GM18526 (cell line): Measurements from ENCODE around the gene RBMS1.

Source experiments
- POLR2A ChIP-seq: IDR thresholded peaks from 3 replicates; pipeline ENCODE4 v1.6.1; 2011; ENCODE audit not compliant: insufficient read length; ENCODE audit errors: extremely low read depth

Gene RBMS1

GRCh38 chr2:160479269-160479668 is 14.3 kb downstream of the RBMS1 start:
- no peak for TF ChIP-seq POLR2A

GRCh38 chr2:160478660-160479059 is 14.9 kb downstream of the RBMS1 start:
- TF ChIP-seq POLR2A = no peak

GRCh38 chr2:160477032-160477431 is 16.6 kb downstream of the RBMS1 start:
- TF ChIP-seq POLR2A = no peak

GRCh38 chr2:160474891-160475787 is 18.5 kb downstream of the RBMS1 start:
- TF ChIP-seq POLR2A = no peak

- no peak for TF ChIP-seq POLR2A
Measured at GRCh38 chr2:160474319-160474645, 19.3 kb downstream of the RBMS1 start.

- no peak for TF ChIP-seq POLR2A
Measured at GRCh38 chr2:160473468-160474318, 19.9 kb downstream of the RBMS1 start.

GRCh38 chr2:160472839-160473251 is 20.8 kb downstream of the RBMS1 start:
- TF ChIP-seq POLR2A = no peak

- no peak for TF ChIP-seq POLR2A
Measured at GRCh38 chr2:160471950-160472349, 21.7 kb downstream of the RBMS1 start.

- TF ChIP-seq POLR2A = no peak
Measured at GRCh38 chr2:160469621-160470204, 23.9 kb downstream of the RBMS1 start.

- no peak for TF ChIP-seq POLR2A
Measured at GRCh38 chr2:160469164-160469563, 24.4 kb downstream of the RBMS1 start.

GRCh38 chr2:160467086-160467485 is 26.5 kb downstream of the RBMS1 start:
- TF ChIP-seq POLR2A = no peak

GRCh38 chr2:160465406-160465805 is 28.2 kb downstream of the RBMS1 start:
- TF ChIP-seq POLR2A = no peak

- TF ChIP-seq POLR2A = no peak
Measured at GRCh38 chr2:160465002-160465401, 28.6 kb downstream of the RBMS1 start.

GRCh38 chr2:160464017-160464416 is 29.6 kb downstream of the RBMS1 start:
- TF ChIP-seq POLR2A = no peak

- TF ChIP-seq POLR2A = no peak
Measured at GRCh38 chr2:160463245-160463644, 30.4 kb downstream of the RBMS1 start.

GRCh38 chr2:160460333-160460731 is 33.3 kb downstream of the RBMS1 start:
- TF ChIP-seq POLR2A = no peak

GRCh38 chr2:160459538-160460332 is 33.9 kb downstream of the RBMS1 start:
- no peak for TF ChIP-seq POLR2A
